Thyroid gland (tissue), 4 donors: ENCODE measurements around the gene IL20RB. TPM values are rescaled to one million over a fixed set of nuclear protein-coding genes. Genes with fewer than 3 reads are reported as not detected.

Source experiments
- DNase-seq, 2 donors: peaks; one replicate each; pipeline ENCODE4 v3.0.0-alpha.2; 2019
- H3K27ac ChIP-seq, 3 donors: fragments of 200-600 bp; sonication (generic); 1 replicate in 2 of 3; 2 replicates in 1 of 3; pipeline ENCODE4 v1.5.1; 2016 to 2019; ENCODE audit warnings: mild to moderate bottlenecking in 1 of 3, moderate library complexity in 1 of 3
- H3K27me3 ChIP-seq: fragments of 200-600 bp; sonication (generic); one replicate; pipeline ENCODE4 v1.5.1; 2019
- H3K36me3 ChIP-seq, 2 donors: fragments of 200-600 bp; sonication (generic); one replicate each; pipeline ENCODE4 v1.5.1; 2016 to 2019
- H3K4me1 ChIP-seq, 2 donors: fragments of 200-600 bp; sonication (generic); one replicate each; pipeline ENCODE4 v1.5.1; 2017 to 2019
- H3K4me3 ChIP-seq, 3 donors: fragments of 200-600 bp; sonication (generic); replicated peaks in 1 of 3; 1 replicate in 2 of 3; 2 replicates in 1 of 3; pipeline ENCODE4 v1.5.1; 2016; ENCODE audit warnings: mild to moderate bottlenecking in 1 of 3
- H3K9me3 ChIP-seq: fragments of 200-600 bp; sonication (generic); one replicate; pipeline ENCODE4 v1.5.1; 2017
- CTCF ChIP-seq, 6 experiments: fragments of 200-600 bp in 3 of 6; fragments of 450-650 bp in 3 of 6; sonication (generic) in 3 of 6; IDR thresholded peaks; one replicate each; pipeline ENCODE4 v1.5.1; 2016 to 2019; ENCODE audit warnings: antibody characterized with exemption in 6 of 6, mild to moderate bottlenecking in 2 of 6, inconsistent platforms in 1 of 6, moderate library complexity in 1 of 6
- POLR2A ChIP-seq, 2 donors: fragments of 450-650 bp; IDR thresholded peaks; one replicate each; pipeline ENCODE4 v1.6.1; 2017; ENCODE audit warnings: antibody characterized with exemption in 2 of 2, mild to moderate bottlenecking in 2 of 2, moderate library complexity in 1 of 2
- WGBS, 2 donors: methylation state at CpG; one replicate each; pipeline ENCODE4 v1.1.5; 2017; 5-methylcytosine and 5-hydroxymethylcytosine counted together
- intact Hi-C: fragments of 100-400 bp; cut with DNase I; formaldehyde crosslinking; loops from one replicate; pipeline ENCODE4 v1.15.1; 2023
- total RNA-seq, 4 donors: library from RNA; depleted of rRNA; stranded (reverse); fragments of >200 nt; gene quantifications; one replicate each; pipeline ENCODE4 v1.2.3, GENCODE V29; 2016

The IL20RB gene
- total RNA-seq, 4 donors from 2014 or later = 0.33 to 1.6 (median 1.6) TPM; not detected in 1

GRCh38 chr3:136932978-136933772 lies 24.6 kb upstream of the IL20RB start:
- Histone ChIP-seq H3K27me3 (no peaks in the 10 kb centered on the region), H3K27ac (no peak overlapping the region), H3K36me3 (no peaks in the 10 kb centered on the region), H3K4me1 (peaks cover 18 to 20% of the 10 kb centered on the region in 2 donors), H3K4me3 (no peak overlapping the region), H3K9me3 (no peaks in the 10 kb centered on the region)
- intact Hi-C loops = no loop called here
- TF ChIP-seq POLR2A (IDR thresholded peaks at IDR 0.05) (no peak), CTCF (IDR thresholded peaks at IDR 0.05) (no peak)
- no peak for DNase-seq
- WGBS, 2 donors = 59 to 79% methylated on average over 1 of the region's 1 CpG

- Histone ChIP-seq H3K27ac (no peak overlapping the region), H3K4me3 (no peak overlapping the region), H3K27me3 (no peaks in the 10 kb centered on the region), H3K36me3 (no peaks in the 10 kb centered on the region), H3K4me1 (peaks cover 0 to 14% of the 10 kb centered on the region in 2 donors), H3K9me3 (no peaks in the 10 kb centered on the region)
- 98% methylated on average over 1 of the region's 1 CpG for WGBS, 2 donors
- DNase-seq = no peak
- TF ChIP-seq CTCF (IDR thresholded peaks at IDR 0.05) (no peak), POLR2A (IDR thresholded peaks at IDR 0.05) (no peak)
- intact Hi-C loops = no loop called here
These were observed 20.6 kb upstream of the IL20RB start for GRCh38 chr3:136937175-136937574.

- intact Hi-C loops = no loop called here
- Histone ChIP-seq H3K4me1 (peaks cover 0 to 14% of the 10 kb centered on the region in 2 donors), H3K27ac (no peak overlapping the region), H3K36me3 (no peaks in the 10 kb centered on the region), H3K9me3 (no peaks in the 10 kb centered on the region), H3K4me3 (no peak overlapping the region), H3K27me3 (no peaks in the 10 kb centered on the region)
- TF ChIP-seq CTCF (IDR thresholded peaks at IDR 0.05) = no peak
- TF ChIP-seq POLR2A (IDR thresholded peaks at IDR 0.05) = no peak
- DNase-seq = no peak
- WGBS, 2 donors = 71 to 73% methylated on average over 2 of the region's 2 CpGs
These were observed 19.9 kb upstream of the IL20RB start for GRCh38 chr3:136937851-136938250.

GRCh38 chr3:136938334-136938733 lies 19.4 kb upstream of the IL20RB start:
- peaks cover 0 to 14% of the 10 kb centered on the region in 2 donors for H3K4me1 ChIP-seq
- DNase-seq = no peak
- H3K4me3 ChIP-seq = no peak overlapping the region
- no peaks in the 10 kb centered on the region for H3K36me3 ChIP-seq
- H3K27me3 ChIP-seq = no peaks in the 10 kb centered on the region
- no peaks in the 10 kb centered on the region for H3K9me3 ChIP-seq
- no peak overlapping the region for H3K27ac ChIP-seq
- TF ChIP-seq POLR2A (IDR thresholded peaks at IDR 0.05) = no peak
- TF ChIP-seq CTCF (IDR thresholded peaks at IDR 0.05) = no peak
- intact Hi-C loops = no loop called here

- H3K9me3 ChIP-seq = no peaks in the 10 kb centered on the region
- peaks cover 0 to 16% of the 10 kb centered on the region in 2 donors for H3K4me1 ChIP-seq
- DNase-seq = no peak
- TF ChIP-seq POLR2A (IDR thresholded peaks at IDR 0.05) = no peak
- TF ChIP-seq CTCF (IDR thresholded peaks at IDR 0.05) = no peak
- 84 to 92% methylated on average over 1 of the region's 1 CpG for WGBS, 2 donors
- no peaks in the 10 kb centered on the region for H3K36me3 ChIP-seq
- H3K27me3 ChIP-seq = no peaks in the 10 kb centered on the region
- no peak overlapping the region for H3K27ac ChIP-seq
- intact Hi-C loops = no loop called here
- H3K4me3 ChIP-seq = no peak overlapping the region
These were observed 18.3 kb upstream of the IL20RB start for GRCh38 chr3:136939489-136939888.
